ENCODE results near the gene MEOX1.

Gene MEOX1

GRCh38 chr17:43655693-43656255 lies 5.9 kb downstream of the MEOX1 start:
- no peak for DNase-seq (ENCODE audit: low spot score)

GRCh38 chr17:43652124-43652480 lies 9.6 kb downstream of the MEOX1 start:
- DNase-seq (ENCODE audit: low spot score) = no peak

GRCh38 chr17:43650471-43650870 lies 11.3 kb downstream of the MEOX1 start:
- no peak for DNase-seq (ENCODE audit: low spot score)

- DNase-seq (ENCODE audit: low spot score) = no peak
Observed at GRCh38 chr17:43648916-43649315, 12.8 kb downstream of the MEOX1 start.

DNA sequence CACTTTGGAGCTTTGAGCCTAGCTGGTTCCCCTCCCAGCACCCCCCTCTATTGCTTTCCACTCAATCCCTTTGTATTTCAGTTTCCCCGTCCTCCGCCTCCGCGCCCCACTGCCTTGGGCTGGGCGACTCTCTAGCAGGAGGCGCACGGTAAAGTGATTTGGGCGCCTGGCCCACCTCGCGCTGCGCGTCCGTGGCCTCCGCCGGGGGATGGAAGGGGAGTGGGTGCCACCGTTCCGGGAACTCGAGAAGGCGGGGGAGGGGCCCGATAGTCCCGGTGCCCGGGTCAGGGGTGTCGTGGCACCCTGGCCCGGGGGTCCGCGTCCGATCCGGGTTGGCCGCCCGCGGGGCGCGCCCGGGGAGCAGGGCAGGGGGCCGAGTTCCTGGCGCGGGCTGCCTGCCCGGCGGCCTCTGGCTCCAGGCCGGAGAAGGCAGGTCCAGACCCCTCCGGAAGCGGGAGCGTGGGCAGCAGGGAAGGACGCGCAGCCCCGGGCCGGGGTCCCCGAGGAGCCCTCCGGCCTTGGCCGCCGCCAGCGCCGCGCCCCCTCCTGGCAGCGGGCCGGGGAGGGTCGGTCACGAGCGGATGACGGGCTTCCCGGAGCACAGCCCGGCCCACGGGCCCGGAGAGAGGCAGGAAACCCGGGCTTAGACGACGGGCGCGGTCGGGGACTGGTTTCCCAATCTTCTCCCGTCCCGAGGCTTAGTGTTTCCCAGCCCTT lies 15.8 kb downstream of the MEOX1 start:
- DNase-seq (ENCODE audit: low spot score) = no peak

GRCh38 chr17:43645450-43645764 lies 16.3 kb downstream of the MEOX1 start:
- no peak for DNase-seq (ENCODE audit: low spot score)

GRCh38 chr17:43644081-43644480 lies 17.6 kb downstream of the MEOX1 start:
- no peak for DNase-seq (ENCODE audit: low spot score)

DNA sequence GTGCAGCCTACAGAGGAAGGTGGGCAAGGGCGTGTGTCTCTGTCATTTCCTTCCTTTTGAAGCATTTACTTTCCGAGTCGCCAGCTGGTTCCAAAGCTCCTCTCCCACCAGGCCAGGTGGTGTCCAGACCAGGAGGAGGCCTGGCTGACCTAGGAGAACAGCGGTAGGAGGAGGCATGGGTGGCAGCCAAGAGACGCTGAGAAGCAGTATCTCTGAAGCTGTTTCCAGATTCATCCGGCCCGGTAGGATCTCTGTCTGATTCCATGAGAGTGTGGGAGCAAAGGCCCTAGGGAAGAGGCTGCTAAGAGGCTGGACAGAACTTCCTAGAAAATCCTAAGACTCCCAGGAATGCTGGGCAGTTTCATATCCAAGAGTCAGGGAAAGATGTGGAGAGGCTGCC lies 20.3 kb downstream of the MEOX1 start:
- DNase-seq (ENCODE audit: low spot score) = no peak

DNA sequence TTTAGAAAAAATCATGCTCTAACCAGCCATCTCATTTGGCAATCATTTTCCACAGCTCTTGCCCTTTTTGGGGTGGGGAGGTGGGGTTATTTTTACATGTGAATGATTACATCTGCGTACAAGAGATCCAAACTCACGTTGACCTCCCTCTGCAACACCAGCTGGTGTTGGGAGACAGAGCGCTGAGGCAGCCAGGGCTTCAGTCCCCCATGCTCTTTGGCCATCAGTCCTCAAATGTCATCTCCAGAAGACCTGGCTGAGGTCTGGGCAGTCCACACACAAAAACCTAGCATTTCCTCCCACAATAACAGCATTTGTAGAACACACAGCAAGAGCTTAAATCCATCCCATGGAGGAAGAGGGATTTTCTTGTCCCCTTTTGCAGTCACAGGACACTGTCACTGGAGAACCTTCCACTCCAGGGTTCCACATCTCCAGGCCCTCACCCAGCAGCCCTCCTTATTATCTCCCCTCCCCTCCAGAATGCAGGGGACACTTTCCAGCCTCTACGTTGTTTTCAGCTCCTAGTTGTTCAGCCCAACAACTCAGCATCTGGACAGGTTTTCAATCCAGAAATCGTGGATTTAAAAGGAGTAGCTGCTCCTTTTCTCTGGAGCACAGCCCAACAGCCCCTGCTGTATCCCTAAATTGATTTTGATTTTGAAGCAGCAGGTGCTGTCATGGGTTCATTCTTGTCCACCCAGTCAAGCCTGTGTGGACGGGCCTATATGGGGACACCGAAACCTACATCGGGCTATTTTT lies 21.1 kb downstream of the MEOX1 start:
- no peak for DNase-seq (ENCODE audit: low spot score)

DNA sequence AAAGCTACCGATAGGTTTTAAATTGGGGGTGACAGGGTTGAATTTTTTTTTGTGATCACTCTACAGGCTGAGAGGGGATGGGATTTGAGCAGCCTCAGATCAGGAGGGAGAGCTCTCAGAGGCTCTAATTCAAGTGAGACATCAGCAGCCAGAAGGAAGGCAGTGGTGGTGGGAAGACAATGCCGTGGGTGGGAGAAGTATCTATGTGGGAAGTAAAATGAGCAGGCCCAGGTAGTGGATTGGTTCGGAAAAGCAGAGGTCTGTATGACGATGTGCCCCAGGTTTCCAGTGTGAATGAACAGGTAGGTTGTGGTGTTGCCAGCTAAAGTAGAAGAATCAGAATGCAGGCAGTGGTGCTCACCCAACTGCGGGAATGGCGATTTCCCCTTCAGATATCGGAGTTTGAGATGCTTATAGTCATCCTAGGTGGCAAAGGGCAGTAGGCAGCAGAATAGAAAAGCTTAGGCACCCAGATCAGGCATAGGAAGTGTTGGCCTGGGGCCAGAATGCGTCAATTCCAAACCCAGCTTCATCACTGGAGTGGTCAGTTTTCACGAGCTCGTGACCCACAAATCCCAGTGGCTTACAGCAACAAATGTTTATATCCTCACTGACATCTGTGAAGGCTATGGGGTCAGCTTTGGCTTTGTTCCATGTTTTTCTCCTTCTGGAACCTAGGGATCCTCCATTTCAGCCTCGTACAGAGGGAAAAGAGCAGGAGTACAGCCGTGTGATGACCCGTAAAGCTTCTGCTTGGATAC lies 24.0 kb downstream of the MEOX1 start:
- no peak for DNase-seq (ENCODE audit: low spot score)

GRCh38 chr17:43636426-43636825 lies 25.3 kb downstream of the MEOX1 start:
- DNase-seq (ENCODE audit: low spot score) = no peak

- no peak for DNase-seq (ENCODE audit: low spot score)
Observed at GRCh38 chr17:43634591-43635125, 27.1 kb downstream of the MEOX1 start.

- DNase-seq (ENCODE audit: low spot score) = no peak
Observed at GRCh38 chr17:43632221-43632620, 29.5 kb downstream of the MEOX1 start.

DNA sequence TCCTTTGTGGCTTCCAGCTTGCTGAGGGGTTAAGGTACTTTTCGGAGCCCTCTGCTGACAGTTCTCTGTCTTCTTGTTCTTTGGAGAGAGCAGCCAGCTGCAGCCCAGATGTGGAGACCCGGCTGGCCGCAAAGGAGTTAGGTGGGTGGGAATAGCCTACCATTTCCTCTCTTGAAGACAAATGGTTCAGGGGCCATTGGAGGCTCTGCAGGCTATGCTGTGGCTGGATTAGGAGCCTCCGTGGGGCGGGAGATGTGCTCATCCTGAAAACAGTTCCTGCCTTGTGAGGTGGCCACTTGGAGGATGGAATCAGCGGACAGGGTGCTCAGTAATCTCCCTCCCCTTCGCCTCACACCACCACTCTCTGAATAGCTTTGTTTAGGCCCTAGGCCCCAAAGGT lies 30.3 kb downstream of the MEOX1 start:
- DNase-seq (ENCODE audit: low spot score) = no peak

GRCh38 chr17:43628089-43628650 lies 33.6 kb downstream of the MEOX1 start:
- no peak for DNase-seq (ENCODE audit: low spot score)

DNA sequence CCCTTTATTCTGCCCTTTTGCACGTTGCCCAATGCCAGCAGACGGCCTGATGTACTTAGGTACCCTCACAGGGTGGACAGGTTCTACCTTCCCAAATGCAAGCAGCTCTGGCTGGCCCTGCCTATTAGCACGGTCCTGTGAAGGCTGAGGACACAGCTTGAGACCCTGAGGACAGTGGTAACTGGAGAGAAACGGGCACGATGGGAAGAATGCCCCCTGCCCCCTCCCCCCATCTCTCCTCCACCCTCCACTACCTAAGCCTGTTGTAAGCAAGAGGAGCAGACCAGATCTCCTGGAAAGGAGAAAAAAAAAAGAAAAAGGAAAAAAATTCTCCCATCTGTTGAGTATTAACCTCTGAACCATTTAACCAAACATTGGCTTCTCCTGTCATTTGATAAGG lies 34.1 kb downstream of the MEOX1 start:
- no peak for DNase-seq (ENCODE audit: low spot score)

DNA sequence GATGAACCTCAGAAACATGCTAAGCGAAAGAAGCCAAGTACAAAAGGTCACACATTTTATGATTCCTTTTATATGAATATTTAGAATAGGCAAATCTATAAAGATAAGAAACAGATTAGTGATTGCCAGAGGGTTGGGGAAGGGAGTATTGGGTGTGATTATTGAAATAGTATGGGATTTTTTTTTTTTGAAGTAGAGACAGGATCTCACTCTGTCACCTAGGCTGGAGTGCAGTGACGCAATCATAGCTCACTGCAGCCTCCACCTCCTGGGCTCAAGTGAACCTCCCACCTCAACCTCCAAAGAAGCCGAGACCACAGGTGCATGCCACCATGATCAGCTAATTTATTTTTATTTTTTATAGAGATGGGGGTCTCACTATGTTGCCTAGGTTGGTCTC lies 35.7 kb downstream of the MEOX1 start:
- DNase-seq (ENCODE audit: low spot score) = no peak

DNA sequence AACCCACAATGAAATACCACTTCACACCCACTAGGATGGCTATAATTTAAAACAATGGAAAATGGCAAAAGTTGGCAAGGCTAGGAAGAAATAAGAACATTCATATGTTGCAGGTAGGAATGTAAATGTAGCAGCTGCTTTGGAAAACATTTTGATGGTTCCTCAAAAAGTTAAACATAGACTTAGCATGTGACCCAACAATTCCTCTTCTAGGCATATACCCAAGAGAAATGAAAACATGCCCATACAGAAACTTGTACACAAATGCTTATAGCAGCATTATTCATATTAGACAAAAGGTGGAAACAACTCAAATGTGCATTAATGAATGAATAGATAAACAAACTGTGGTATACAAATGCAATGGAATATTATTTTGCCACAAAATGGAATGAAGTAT lies 36.1 kb downstream of the MEOX1 start:
- no peak for DNase-seq (ENCODE audit: low spot score)

GRCh38 chr17:43620581-43620980 lies 41.1 kb downstream of the MEOX1 start:
- DNase-seq (ENCODE audit: low spot score) = no peak

- no peak for DNase-seq (ENCODE audit: low spot score)
Observed at GRCh38 chr17:43620147-43620546, 41.6 kb downstream of the MEOX1 start.

DNA sequence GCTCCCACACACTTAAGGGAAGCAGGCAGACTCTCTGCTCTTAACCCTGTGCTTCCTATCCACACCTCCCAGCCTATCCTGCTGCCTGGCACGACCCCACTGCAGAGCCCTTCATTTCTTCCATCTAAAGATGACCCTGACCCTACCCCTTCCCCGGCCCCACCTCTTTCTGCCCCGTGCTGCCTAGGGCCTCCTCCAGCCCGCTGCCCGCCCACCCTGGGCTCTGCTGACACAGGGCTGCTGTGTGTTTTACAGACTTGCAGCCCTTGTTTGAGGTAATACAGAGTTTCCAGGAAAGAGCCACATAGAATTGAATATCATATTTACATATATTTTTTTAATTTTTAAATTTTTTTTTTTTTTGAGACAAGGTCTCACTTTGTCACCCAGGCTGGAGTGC lies 42.0 kb downstream of the MEOX1 start:
- no peak for DNase-seq (ENCODE audit: low spot score)

GRCh38 chr17:43618276-43618675 lies 43.4 kb downstream of the MEOX1 start:
- DNase-seq (ENCODE audit: low spot score) = no peak
